Activated CD4-positive, alpha-beta T cell treated with anti-CD3 and anti-CD28 coated beads for 4 hours (primary cell): ENCODE results near the gene ZNF275.
"Not testable (repeated sequence)": the region's sequence is repeated elsewhere in the genome, so short reads cannot be mapped to it uniquely, and the experiment has no call there.

Source experiments
- DNase-seq, 2 donors: peaks; one replicate each; pipeline ENCODE4 v3.0.0-alpha.2; 2020

The ZNF275 gene

GRCh38 chrX:153319295-153320046 lies 14.5 kb upstream of the ZNF275 start:
- DNase-seq = no peak

- not testable (repeated sequence) for DNase-seq
Measured at GRCh38 chrX:153320047-153320443, 13.9 kb upstream of the ZNF275 start.

- DNase-seq = no peak
Measured at GRCh38 chrX:153320555-153321184, 13.3 kb upstream of the ZNF275 start.

- no peak for DNase-seq
Measured at GRCh38 chrX:153321381-153322124, 12.4 kb upstream of the ZNF275 start, which contains the start of gene PNMA6F. PNMA6F (minus strand) TSS chrX:153321767; CDS start chrX:153320674, 1,093 bp downstream.

- no peak for DNase-seq
Measured at GRCh38 chrX:153327561-153327960, 6.4 kb upstream of the ZNF275 start.

GRCh38 chrX:153333266-153333665 lies 687 bp upstream of the ZNF275 start:
- no peak for DNase-seq

GRCh38 chrX:153334654-153335295 lies 822 bp downstream of the ZNF275 start:
- no peak for DNase-seq

GRCh38 chrX:153336121-153336894 lies 2.4 kb downstream of the ZNF275 start:
- DNase-seq = peak in 1 of 2 donors; percentile 9

GRCh38 chrX:153336988-153337387 lies 3.0 kb downstream of the ZNF275 start:
- DNase-seq = no peak

GRCh38 chrX:153338836-153339235 lies 4.9 kb downstream of the ZNF275 start:
- DNase-seq = no peak

GRCh38 chrX:153339662-153340061 lies 5.7 kb downstream of the ZNF275 start:
- DNase-seq = no peak

- no peak for DNase-seq
Measured at GRCh38 chrX:153340111-153340510, 6.2 kb downstream of the ZNF275 start.

- DNase-seq = no peak
Measured at GRCh38 chrX:153342762-153343558, 9.0 kb downstream of the ZNF275 start.

GRCh38 chrX:153343674-153344073 lies 9.7 kb downstream of the ZNF275 start:
- no peak for DNase-seq

GRCh38 chrX:153347530-153347929 lies 13.6 kb downstream of the ZNF275 start:
- DNase-seq = no peak

- DNase-seq = no peak
Measured at GRCh38 chrX:153348421-153348820, 14.5 kb downstream of the ZNF275 start.

- DNase-seq = no peak
Measured at GRCh38 chrX:153349952-153350351, 16.0 kb downstream of the ZNF275 start.

- no peak for DNase-seq
Measured at GRCh38 chrX:153351981-153352380, 18.0 kb downstream of the ZNF275 start.

- no peak for DNase-seq
Measured at GRCh38 chrX:153352858-153353257, 18.9 kb downstream of the ZNF275 start.

- no peak for DNase-seq
Measured at GRCh38 chrX:153353416-153353815, 19.5 kb downstream of the ZNF275 start.

- DNase-seq = no peak
Measured at GRCh38 chrX:153357877-153358276, 23.9 kb downstream of the ZNF275 start.
